COLO829 (cell line): ENCODE data around the gene PTF1A.

ENCODE experiments used
- DNase-seq: peaks from one replicate; pipeline ENCODE4 v3.0.0; 2012; ENCODE audit warnings: low spot score

The PTF1A gene

GRCh38 chr10:23187155-23187554 lies 5.0 kb upstream of the PTF1A start:
- DNase-seq = no peak

GRCh38 chr10:23189024-23189423 lies 3.1 kb upstream of the PTF1A start:
- DNase-seq = no peak

- no peak for DNase-seq
Measured at GRCh38 chr10:23190872-23191763, 994 bp upstream of the PTF1A start.

GRCh38 chr10:23192712-23193434 lies 761 bp downstream of the PTF1A start:
- DNase-seq = no peak

- DNase-seq = no peak
Measured at GRCh38 chr10:23193435-23194074, 1.4 kb downstream of the PTF1A start.

GRCh38 chr10:23194471-23194965 lies 2.4 kb downstream of the PTF1A start:
- no peak for DNase-seq

- no peak for DNase-seq
Measured at GRCh38 chr10:23194966-23195845, 3.1 kb downstream of the PTF1A start.

GRCh38 chr10:23195846-23196600 lies 3.9 kb downstream of the PTF1A start:
- DNase-seq = no peak

GRCh38 chr10:23196915-23197314 lies 4.8 kb downstream of the PTF1A start:
- DNase-seq = no peak

GRCh38 chr10:23197416-23197861 lies 5.3 kb downstream of the PTF1A start:
- DNase-seq = no peak

GRCh38 chr10:23198610-23198939 lies 6.5 kb downstream of the PTF1A start:
- DNase-seq = no peak

- DNase-seq = no peak
Measured at GRCh38 chr10:23198940-23199767, 7.0 kb downstream of the PTF1A start.

GRCh38 chr10:23199768-23200511 lies 7.8 kb downstream of the PTF1A start:
- no peak for DNase-seq

GRCh38 chr10:23200586-23200985 lies 8.5 kb downstream of the PTF1A start:
- no peak for DNase-seq

- no peak for DNase-seq
Measured at GRCh38 chr10:23200997-23201652, 9.0 kb downstream of the PTF1A start.

- DNase-seq = no peak
Measured at GRCh38 chr10:23201837-23202236, 9.7 kb downstream of the PTF1A start.

GRCh38 chr10:23202779-23203178 lies 10.7 kb downstream of the PTF1A start:
- DNase-seq = no peak
